ENCODE results near the gene FMO5. TPM values are rescaled to one million over a fixed set of nuclear protein-coding genes. Genes with fewer than 3 reads are reported as not detected.

Gene FMO5
- total RNA-seq, 4 donors from 2014 or later: 15.5 to 37.8 (median 30.4) TPM

DNA sequence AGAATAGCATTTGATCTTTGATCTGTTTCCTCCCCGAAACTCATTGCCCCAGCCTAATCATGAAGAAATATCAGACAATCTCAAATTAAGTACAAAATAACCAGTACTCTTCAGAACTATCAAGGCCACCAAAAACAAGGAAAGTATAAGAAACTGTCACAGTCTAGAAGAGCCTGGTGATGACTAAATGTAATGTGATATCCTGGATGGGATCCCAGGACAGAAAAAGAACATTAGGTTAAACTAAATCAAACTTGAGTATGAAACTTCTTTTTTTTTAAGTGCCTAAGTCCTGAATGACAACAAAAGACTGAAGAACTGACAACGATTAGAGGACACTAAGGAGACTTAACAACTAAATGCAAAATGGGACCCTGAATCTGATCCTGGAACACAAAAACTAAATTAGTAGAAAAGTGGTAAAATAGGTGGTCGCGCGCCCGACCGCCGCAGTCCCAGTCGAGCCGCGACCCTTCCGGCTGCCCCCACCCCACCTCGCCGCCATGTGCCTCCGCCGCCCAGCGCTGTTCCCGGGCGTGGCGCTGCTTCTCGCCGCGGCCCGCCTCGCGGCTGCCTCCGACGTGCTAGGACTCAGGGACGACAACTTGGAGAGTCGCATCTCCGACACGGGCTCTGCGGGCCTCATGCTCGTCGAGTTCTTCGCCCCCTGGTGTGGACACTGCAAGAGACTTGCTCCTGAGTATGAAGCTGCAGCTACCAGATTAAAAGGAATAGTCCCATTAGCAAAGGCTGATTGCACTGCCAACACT lies 47.3 kb downstream of the FMO5 start:
- Histone ChIP-seq H3K27ac (peak overlapping the region; percentile 85), H3K4me3 (peak overlapping the region; percentile 37), H3K36me3 (no peaks in the 10 kb centered on the region), H3K27me3 (no peaks in the 10 kb centered on the region), H3K9me3 (no peaks in the 10 kb centered on the region), H3K4me1 (peaks cover 30% of the 10 kb centered on the region)
- DNase-seq (ENCODE audit: low spot score in 2 of 2): no peak
- 36% methylated on average over 26 of the region's 36 CpGs for WGBS
- TF ChIP-seq, protein P1, sequence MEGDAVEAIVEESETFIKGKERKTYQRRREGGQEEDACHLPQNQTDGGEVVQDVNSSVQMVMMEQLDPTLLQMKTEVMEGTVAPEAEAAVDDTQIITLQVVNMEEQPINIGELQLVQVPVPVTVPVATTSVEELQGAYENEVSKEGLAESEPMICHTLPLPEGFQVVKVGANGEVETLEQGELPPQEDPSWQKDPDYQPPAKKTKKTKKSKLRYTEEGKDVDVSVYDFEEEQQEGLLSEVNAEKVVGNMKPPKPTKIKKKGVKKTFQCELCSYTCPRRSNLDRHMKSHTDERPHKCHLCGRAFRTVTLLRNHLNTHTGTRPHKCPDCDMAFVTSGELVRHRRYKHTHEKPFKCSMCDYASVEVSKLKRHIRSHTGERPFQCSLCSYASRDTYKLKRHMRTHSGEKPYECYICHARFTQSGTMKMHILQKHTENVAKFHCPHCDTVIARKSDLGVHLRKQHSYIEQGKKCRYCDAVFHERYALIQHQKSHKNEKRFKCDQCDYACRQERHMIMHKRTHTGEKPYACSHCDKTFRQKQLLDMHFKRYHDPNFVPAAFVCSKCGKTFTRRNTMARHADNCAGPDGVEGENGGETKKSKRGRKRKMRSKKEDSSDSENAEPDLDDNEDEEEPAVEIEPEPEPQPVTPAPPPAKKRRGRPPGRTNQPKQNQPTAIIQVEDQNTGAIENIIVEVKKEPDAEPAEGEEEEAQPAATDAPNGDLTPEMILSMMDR (IDR thresholded peaks at IDR 0.05): no peak
- TF ChIP-seq EP300 (IDR thresholded peaks at IDR 0.05): no peak
- no peak for TF ChIP-seq POLR2AphosphoS5 (IDR thresholded peaks at IDR 0.05)
- no peak for TF ChIP-seq POLR2A (IDR thresholded peaks at IDR 0.05)

DNA sequence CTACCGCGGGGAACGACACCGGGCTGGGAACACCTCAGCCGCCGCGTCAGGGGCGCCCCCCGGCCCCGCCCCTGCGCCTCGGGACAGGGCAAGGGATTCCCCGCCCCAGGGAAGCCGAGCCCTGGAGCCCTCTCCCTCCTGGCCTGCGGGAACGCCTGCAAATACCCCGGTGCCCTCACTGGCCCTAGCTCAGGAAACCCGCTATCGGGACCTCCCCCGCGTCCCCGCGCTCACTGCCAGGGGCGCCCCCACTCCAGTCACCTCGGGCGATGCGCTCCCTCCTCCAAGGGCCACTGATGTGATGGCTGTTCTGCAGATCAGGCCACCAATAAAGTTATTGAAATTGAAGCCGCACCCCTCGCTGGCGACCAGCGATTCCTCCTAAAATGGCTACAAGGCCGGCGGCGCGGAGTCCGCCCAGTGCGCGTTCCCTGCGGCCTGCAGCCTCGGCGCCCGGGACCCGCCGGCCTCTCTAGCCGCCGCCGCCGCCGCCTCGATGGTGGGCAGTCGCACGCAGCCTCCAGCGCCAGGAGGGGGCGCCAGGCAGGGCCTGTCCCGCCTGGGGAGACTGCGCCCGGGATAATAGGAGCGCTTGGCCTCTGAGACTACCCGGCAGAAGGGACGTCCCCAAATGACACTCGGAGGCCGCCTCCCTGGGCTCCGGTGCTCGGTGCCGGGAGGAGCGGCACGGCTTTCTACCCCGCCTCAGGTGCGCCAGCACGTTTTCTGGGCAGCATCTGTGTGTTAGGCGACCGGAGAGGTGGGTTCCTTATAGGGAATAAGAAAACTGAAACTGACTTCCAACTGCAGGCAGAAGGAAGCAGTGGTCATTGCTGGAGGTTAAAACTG lies 52.7 kb downstream of the FMO5 start, which contains the start of gene PRKAB2:
Gene PRKAB2, minus strand, starts transcription at position 303 of the 849 bp plus-strand sequence. CDS start 326 bp downstream, outside the sequence.
- TF ChIP-seq POLR2AphosphoS5 (IDR thresholded peaks at IDR 0.05): peak in 2 of 3 donors; percentile 27 to 85
- TF ChIP-seq, protein P1 (IDR thresholded peaks at IDR 0.05): peak; percentile 62 to 96
- no peak for TF ChIP-seq EP300 (IDR thresholded peaks at IDR 0.05)
- TF ChIP-seq POLR2A (IDR thresholded peaks at IDR 0.05): peak; percentile 36 to 74
- WGBS: no CpG with 5 or more reads among the region's 72 CpGs
- Histone ChIP-seq H3K27me3 (no peaks in the 10 kb centered on the region), H3K4me3 (peak within 1 kb of the TSS; percentile 95), H3K36me3 (no peaks in the 10 kb centered on the region), H3K9me3 (no peaks in the 10 kb centered on the region), H3K27ac (peak within 1 kb of the TSS; percentile 92), H3K4me1 (peaks cover 52% of the 10 kb centered on the region)
- DNase-seq (ENCODE audit: low spot score in 2 of 2): peak; percentile 96

DNA sequence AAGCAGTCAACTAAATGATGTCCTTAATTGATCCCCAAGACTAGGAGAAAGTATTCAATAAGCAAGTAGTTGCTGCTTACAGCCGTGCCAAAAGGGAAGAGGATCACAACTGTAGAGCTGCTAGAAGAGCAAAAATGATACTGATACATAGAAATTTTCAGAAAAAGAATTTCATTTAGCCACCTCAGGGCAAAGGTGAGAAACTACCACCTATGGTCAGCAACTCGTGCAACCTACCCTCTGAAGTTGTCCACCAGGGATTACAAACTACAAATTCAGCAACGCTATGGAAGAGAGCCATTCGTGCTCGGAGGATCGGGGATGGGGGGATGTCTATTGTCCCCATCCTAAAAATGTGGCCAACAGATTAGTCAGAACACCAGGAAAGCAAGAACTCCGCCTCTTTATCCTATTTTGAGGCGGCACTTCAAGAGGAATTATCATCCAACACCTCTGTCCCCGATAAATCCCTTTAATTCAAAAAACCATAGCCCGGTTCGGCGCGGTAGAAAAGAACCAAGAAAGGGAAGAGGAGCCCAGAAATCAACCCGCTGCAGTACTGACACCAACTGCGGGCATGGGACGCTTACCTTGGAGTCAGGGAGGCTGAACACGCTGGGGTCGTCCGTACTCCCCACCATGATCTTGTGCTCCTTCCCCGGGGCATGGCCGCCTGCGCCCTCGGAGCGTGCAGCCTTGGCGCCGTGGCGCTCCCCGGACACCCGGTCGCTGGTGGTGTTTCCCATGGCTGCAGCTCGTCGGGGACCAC lies 53.6 kb downstream of the FMO5 start:
- Histone ChIP-seq H3K27ac (peak overlapping the region; percentile 92), H3K4me1 (peaks cover 53% of the 10 kb centered on the region), H3K9me3 (no peaks in the 10 kb centered on the region), H3K4me3 (peak overlapping the region; percentile 95), H3K27me3 (no peaks in the 10 kb centered on the region), H3K36me3 (no peaks in the 10 kb centered on the region)
- DNase-seq (ENCODE audit: low spot score in 2 of 2): no peak
- WGBS: under 1% methylated on average over 20 of the region's 32 CpGs
- TF ChIP-seq, protein P1 (IDR thresholded peaks at IDR 0.05): no peak
- TF ChIP-seq EP300 (IDR thresholded peaks at IDR 0.05): no peak
- no peak for TF ChIP-seq POLR2A (IDR thresholded peaks at IDR 0.05)
- no peak for TF ChIP-seq POLR2AphosphoS5 (IDR thresholded peaks at IDR 0.05)

GRCh38 chr1:147169840-147170674 lies 55.1 kb downstream of the FMO5 start:
- WGBS: 70% methylated on average over 6 of the region's 6 CpGs
- peaks cover 9% of the 10 kb centered on the region for H3K36me3 ChIP-seq
- H3K9me3 ChIP-seq: no peaks in the 10 kb centered on the region
- TF ChIP-seq EP300 (IDR thresholded peaks at IDR 0.05): no peak
- TF ChIP-seq, protein P1 (IDR thresholded peaks at IDR 0.05): no peak
- no peak for TF ChIP-seq POLR2A (IDR thresholded peaks at IDR 0.05)
- TF ChIP-seq POLR2AphosphoS5 (IDR thresholded peaks at IDR 0.05): no peak
- H3K27me3 ChIP-seq: no peaks in the 10 kb centered on the region
- H3K4me3 ChIP-seq: peak overlapping the region; percentile 95
- peak overlapping the region; percentile 92 for H3K27ac ChIP-seq
- peaks cover 57% of the 10 kb centered on the region for H3K4me1 ChIP-seq
- no peak for DNase-seq (ENCODE audit: low spot score in 2 of 2)
